ENCODE measurements around the gene USP48. TPM values are rescaled to one million over a fixed set of nuclear protein-coding genes. Genes with fewer than 3 reads are reported as not detected.

The USP48 gene
- total RNA-seq, 1 experiment from 2014 or later, result 84.8 TPM

GRCh38 chr1:21653744-21654100 lies 129.2 kb downstream of the USP48 start:
- Histone ChIP-seq H3K18ac (ENCODE audit: insufficient read length, low read depth, low read length) (no peak overlapping the region), H4K91ac (ENCODE audit: insufficient read length, low read depth, low read length) (no peak overlapping the region), H2BK12ac (ENCODE audit: insufficient read length, low read depth, low read length) (no peak overlapping the region), H3K14ac (ENCODE audit: insufficient read depth, low read length) (no peak overlapping the region), H2AK5ac (ENCODE audit: insufficient read length, low read length) (no peak overlapping the region), H3K79me2 (ENCODE audit: insufficient read depth, low read length) (no peaks in the 10 kb centered on the region), H2BK15ac (ENCODE audit: low read depth, low read length) (no peak overlapping the region), H2BK120ac (ENCODE audit: low read depth, low read length, poor library complexity, severe bottlenecking) (no peak overlapping the region), H3K23ac (ENCODE audit: insufficient read length, low read depth, low read length) (no peak overlapping the region), H3K9me3 (ENCODE audit: control insufficient read depth, low read depth, low read length) (no peaks in the 10 kb centered on the region), H2AFZ (ENCODE audit: low read length) (no peak overlapping the region), H3K79me1 (ENCODE audit: insufficient read depth, low read depth, low read length, poor library complexity, severe bottlenecking) (no peaks in the 10 kb centered on the region), H3T11ph (ENCODE audit: low read length) (no peak overlapping the region), H4K5ac (ENCODE audit: insufficient read length, low read depth, low read length) (no peak overlapping the region), H3K27me3 (ENCODE audit: insufficient read depth, low read length) (no peaks in the 10 kb centered on the region), H3K56ac (ENCODE audit: insufficient read length, low read depth, low read length) (no peak overlapping the region), H3K27ac (ENCODE audit: insufficient read length, low read depth, low read length) (no peak overlapping the region), H3K4me2 (ENCODE audit: insufficient read depth, insufficient read length, low read length) (no peak overlapping the region), H4K20me1 (ENCODE audit: control insufficient read depth, insufficient read depth, insufficient read length) (peaks cover 3% of the 10 kb centered on the region), H3K9ac (ENCODE audit: extremely low read depth, insufficient read length, low read length) (no peak overlapping the region), H2BK5ac (ENCODE audit: insufficient read length, low read length) (no peak overlapping the region), H3K4me1 (ENCODE audit: insufficient read depth, low read length) (no peaks in the 10 kb centered on the region; the same call in 1 of the 2 replicates), H4K8ac (replicated peaks; ENCODE audit: insufficient read length, low read depth, low read length) (no peak overlapping the region), H2BK20ac (ENCODE audit: low read depth, low read length, poor library complexity, severe bottlenecking) (no peak overlapping the region), H3K23me2 (ENCODE audit: insufficient read length, low read depth, low read length, poor library complexity, severe bottlenecking) (peaks cover 11% of the 10 kb centered on the region), H3K4ac (ENCODE audit: low read depth, low read length) (no peak overlapping the region)
- no peak for DNase-seq
- H3K9me3 Mint-ChIP-seq, result no peaks in the 10 kb centered on the region; a peak in 2 of 5 replicates
- WGBS (ENCODE audit: extremely low coverage, insufficient read length, low lambda C conversion rate), result no CpG with 5 or more reads among the region's 6 CpGs
- peaks cover 23% of the 10 kb centered on the region for H3K27me3 Mint-ChIP-seq (ENCODE audit: low read depth)
- H3K4me1 Mint-ChIP-seq, result peaks cover 11 to 28% of the 10 kb centered on the region in 2 experiments
- TF ChIP-seq CTCF (conservative IDR thresholded peaks at IDR 0.05), result no peak
- no peaks in the 10 kb centered on the region for H3K36me3 Mint-ChIP-seq (ENCODE audit: insufficient read depth in 1 of 3, low read depth in 3 of 3)
- H3K4me3 Mint-ChIP-seq, result no peak overlapping the region
- H3K27ac Mint-ChIP-seq, result no peak overlapping the region
